CD14-positive monocyte (primary cell): ENCODE results near the gene RIMS3. TPM values are rescaled to one million over a fixed set of nuclear protein-coding genes. Genes with fewer than 3 reads are reported as not detected.

ENCODE experiments used
- DNase-seq, 3 donors: peaks; one replicate each; pipeline ENCODE4 v3.0.0-alpha.2; 2011 to 2022
- H2AFZ ChIP-seq: 2 replicates; pipeline ENCODE4 v1.6.0; 2012; ENCODE audit warnings: mild to moderate bottlenecking, low read depth, low read length, inconsistent platforms; ENCODE audit not compliant: insufficient read depth, poor library complexity, severe bottlenecking
- H3K27ac ChIP-seq, 2 donors: 1 replicate in 1 of 2; 2 replicates in 1 of 2; pipeline ENCODE4 v1.5.1; 2012 to 2013; ENCODE audit warnings: low read length in 2 of 2, control low read depth in 1 of 2, inconsistent platforms in 1 of 2, low read depth in 1 of 2, mild to moderate bottlenecking in 1 of 2
- H3K27me3 ChIP-seq, 2 donors: one replicate each; pipeline versions ENCODE4 v1.6.0 to v1.6.1; 2011 to 2013; ENCODE audit warnings: low read length in 2 of 2; ENCODE audit not compliant: control insufficient read depth in 2 of 2, insufficient read depth in 2 of 2
- H3K36me3 ChIP-seq, 2 donors: replicated peaks in 1 of 2; 1 replicate in 1 of 2; 2 replicates in 1 of 2; pipeline versions ENCODE4 v1.5.1 to v1.6.1; 2012 to 2013; ENCODE audit warnings: low read length in 2 of 2, control low read depth in 1 of 2, inconsistent platforms in 1 of 2, mild to moderate bottlenecking in 1 of 2; ENCODE audit not compliant: insufficient read depth in 2 of 2, control insufficient read depth in 1 of 2
- H3K4me1 ChIP-seq, 2 donors: 1 replicate in 1 of 2; 2 replicates in 1 of 2; pipeline versions ENCODE4 v1.5.1 to v1.6.1; 2012 to 2013; ENCODE audit warnings: low read length in 2 of 2, control low read depth in 1 of 2, inconsistent platforms in 1 of 2, mild to moderate bottlenecking in 1 of 2, moderate library complexity in 1 of 2; ENCODE audit not compliant: insufficient read depth in 2 of 2, control insufficient read depth in 1 of 2
- H3K4me2 ChIP-seq: replicated peaks from 2 replicates; pipeline ENCODE3; 2012; ENCODE audit warnings: low read length, moderate library complexity, mild to moderate bottlenecking; ENCODE audit not compliant: poor library complexity, severe bottlenecking; ENCODE audit errors: extremely low read depth
- H3K4me3 ChIP-seq, 3 experiments: fragments of 200-600 bp in 1 of 3; sonication (generic) in 1 of 3; replicated peaks in 1 of 3; 1 replicate in 2 of 3; 2 replicates in 1 of 3; pipeline ENCODE4 v1.5.1; 2011 to 2013; ENCODE audit warnings: low read length in 3 of 3, mild to moderate bottlenecking in 3 of 3, control low read depth in 2 of 3, low read depth in 2 of 3, inconsistent platforms in 1 of 3, moderate library complexity in 1 of 3
- H3K79me2 ChIP-seq: 2 replicates; pipeline ENCODE4 v1.6.0; 2012; ENCODE audit warnings: mild to moderate bottlenecking, control low read depth, inconsistent platforms, low read length, moderate library complexity; ENCODE audit not compliant: insufficient read depth
- H3K9ac ChIP-seq: 2 replicates; pipeline ENCODE4 v1.6.0; 2017; ENCODE audit warnings: low read length, mild to moderate bottlenecking; ENCODE audit not compliant: insufficient read depth, poor library complexity, severe bottlenecking
- H3K9me3 ChIP-seq, 2 donors: replicated peaks in 1 of 2; 1 replicate in 1 of 2; 2 replicates in 1 of 2; pipeline versions ENCODE4 v1.5.1 to v1.6.1; 2012 to 2013; ENCODE audit warnings: low read length in 2 of 2, control low read depth in 1 of 2; ENCODE audit not compliant: control insufficient read depth in 1 of 2, insufficient read depth in 1 of 2
- H4K20me1 ChIP-seq: 2 replicates; pipeline ENCODE4 v1.6.0; 2012; ENCODE audit warnings: mild to moderate bottlenecking, low read length, control low read depth, moderate library complexity; ENCODE audit not compliant: insufficient read depth
- H3K27ac Mint-ChIP-seq, 7 donors: one replicate each; pipeline ENCODE4 v1.8.0; 2020; ENCODE audit warnings: mild to moderate bottlenecking in 7 of 7, mixed read lengths in 7 of 7, moderate library complexity in 6 of 7, inconsistent platforms in 2 of 7
- H3K27me3 Mint-ChIP-seq, 3 donors: one replicate each; pipeline ENCODE4 v1.8.0; 2021 to 2022; ENCODE audit warnings: low read depth in 3 of 3, mild to moderate bottlenecking in 3 of 3, mixed read lengths in 3 of 3, moderate library complexity in 3 of 3, inconsistent platforms in 1 of 3
- H3K36me3 Mint-ChIP-seq, 2 donors: one replicate each; pipeline ENCODE4 v1.8.0; 2020; ENCODE audit warnings: mixed read lengths in 2 of 2, inconsistent platforms in 1 of 2, mild to moderate bottlenecking in 1 of 2
- H3K4me1 Mint-ChIP-seq: one replicate; pipeline ENCODE4 v1.8.0; 2020; ENCODE audit warnings: mild to moderate bottlenecking, mixed read lengths
- H3K4me3 Mint-ChIP-seq, 2 donors: one replicate each; pipeline ENCODE4 v1.8.0; 2020; ENCODE audit warnings: mild to moderate bottlenecking in 2 of 2, mixed read lengths in 2 of 2, moderate library complexity in 1 of 2
- H3K9me3 Mint-ChIP-seq, 7 donors: one replicate each; pipeline ENCODE4 v1.8.0; 2020 to 2022; ENCODE audit warnings: mixed read lengths in 7 of 7, mild to moderate bottlenecking in 6 of 7, moderate library complexity in 6 of 7, inconsistent platforms in 2 of 7
- CTCF ChIP-seq: fragments of 200-600 bp; IDR thresholded peaks from one replicate; pipeline ENCODE4 v1.8.0; 2022; ENCODE audit warnings: antibody characterized with exemption, mild to moderate bottlenecking
- WGBS: methylation state at CpG from one replicate; pipeline ENCODE4 v1.1.5; 2013; ENCODE audit warnings: missing lambda C conversion rate; ENCODE audit not compliant: insufficient coverage; 5-methylcytosine and 5-hydroxymethylcytosine counted together
- intact Hi-C, 2 donors: fragments of 100-400 bp; cut with micrococcal nuclease; formaldehyde crosslinking; loops; one replicate each; pipeline versions ENCODE4 v1.15.0 to v1.15.1; 2023
- polyA plus RNA-seq, 3 donors: library from polyadenylated mRNA; depleted of rRNA in 1 of 3; unstranded in 2 of 3; stranded (reverse) in 1 of 3; fragments of 300-500 nt in 2 of 3; fragments of >200 nt in 1 of 3; fragmentation: Illumina TruSeq in 2 of 3; gene quantifications; 1 replicate in 2 of 3; 2 replicates in 1 of 3; pipeline ENCODE4 v1.2.3, GENCODE V29; 2012 to 2021

RIMS3 gene
- polyA plus RNA-seq, 3 donors, result 0.15 to 1.0 (median 0.26) TPM

GRCh38 chr1:40607921-40608320, 57.6 kb downstream of the RIMS3 start:
- H3K9ac ChIP-seq, result no peak overlapping the region
- H3K9me3 ChIP-seq, result peaks cover 18 to 20% of the 10 kb centered on the region in 2 donors
- no peak overlapping the region for H3K4me3 ChIP-seq
- WGBS, result no CpG with 5 or more reads among the region's 1 CpG
- no peak for TF ChIP-seq CTCF
- Mint-ChIP-seq H3K9me3 (peaks cover 11 to 28% (median 21%) of the 10 kb centered on the region in 7 donors), H3K4me3 (no peak overlapping the region), H3K4me1 (peaks cover 21% of the 10 kb centered on the region), H3K27ac (peak overlapping the region in 3 of 7 donors; percentile 27 to 66 (median 33)), H3K27me3 (peaks cover 0 to 4% (median 0%) of the 10 kb centered on the region in 3 donors), H3K36me3 (peaks cover 0 to 5% of the 10 kb centered on the region in 2 donors)
- peaks cover 13 to 27% of the 10 kb centered on the region in 2 donors for H3K4me1 ChIP-seq
- no peak overlapping the region for H2AFZ ChIP-seq
- H4K20me1 ChIP-seq, result no peaks in the 10 kb centered on the region
- intact Hi-C loops, result loop anchor here in 1 of 2 donors (10.0 kb wide), 1 partner anchor 237 kb away; no protein-coding TSS in a partner anchor
- peak in 2 of 3 donors; percentile 15 to 18 for DNase-seq
- H3K79me2 ChIP-seq, result no peaks in the 10 kb centered on the region
- H3K36me3 ChIP-seq, result no peaks in the 10 kb centered on the region
- H3K4me2 ChIP-seq, result no peak overlapping the region
- H3K27me3 ChIP-seq, result no peaks in the 10 kb centered on the region
- peak overlapping the region in 1 of 2 donors; percentile 52 for H3K27ac ChIP-seq

- no peak for TF ChIP-seq CTCF
- Mint-ChIP-seq H3K27ac (peak overlapping the region in 4 of 7 donors; percentile 32 to 75 (median 54)), H3K4me3 (no peak overlapping the region), H3K4me1 (peaks cover 18% of the 10 kb centered on the region), H3K36me3 (peaks cover 0 to 5% of the 10 kb centered on the region in 2 donors), H3K9me3 (peaks cover 11 to 28% (median 21%) of the 10 kb centered on the region in 7 donors), H3K27me3 (peaks cover 0 to 5% (median 0%) of the 10 kb centered on the region in 3 donors)
- intact Hi-C loops, result loop anchor here in 1 of 2 donors (10.0 kb wide), 1 partner anchor 238 kb away; no protein-coding TSS in a partner anchor
- no peak overlapping the region for H3K4me3 ChIP-seq
- H3K36me3 ChIP-seq, result no peaks in the 10 kb centered on the region
- H3K27me3 ChIP-seq, result no peaks in the 10 kb centered on the region
- peak overlapping the region in 1 of 2 donors; percentile 52 for H3K27ac ChIP-seq
- WGBS, result 32% methylated on average over 2 of the region's 2 CpGs
- H2AFZ ChIP-seq, result no peak overlapping the region
- peaks cover 13 to 27% of the 10 kb centered on the region in 2 donors for H3K4me1 ChIP-seq
- no peak overlapping the region for H3K4me2 ChIP-seq
- peaks cover 18 to 20% of the 10 kb centered on the region in 2 donors for H3K9me3 ChIP-seq
- H3K9ac ChIP-seq, result no peak overlapping the region
- DNase-seq, result no peak
- H3K79me2 ChIP-seq, result no peaks in the 10 kb centered on the region
- no peaks in the 10 kb centered on the region for H4K20me1 ChIP-seq
These were observed 58.5 kb downstream of the RIMS3 start for GRCh38 chr1:40606978-40607377.
